HL-60/S4 treated with phorbol 12-myristate 13-acetate at 8.2 ng/mL for 4 days and 3 days (cell line): Measurements from ENCODE around the gene HOXD1.

ENCODE experiments used
- in situ Hi-C: fragments of 300-500 bp; cut with MboI; formaldehyde crosslinking; loops from 2 replicates; pipeline ENCODE4 v1.15.0; 2022; ENCODE audit warnings: low sequenced_read_pairs

Gene HOXD1

DNA sequence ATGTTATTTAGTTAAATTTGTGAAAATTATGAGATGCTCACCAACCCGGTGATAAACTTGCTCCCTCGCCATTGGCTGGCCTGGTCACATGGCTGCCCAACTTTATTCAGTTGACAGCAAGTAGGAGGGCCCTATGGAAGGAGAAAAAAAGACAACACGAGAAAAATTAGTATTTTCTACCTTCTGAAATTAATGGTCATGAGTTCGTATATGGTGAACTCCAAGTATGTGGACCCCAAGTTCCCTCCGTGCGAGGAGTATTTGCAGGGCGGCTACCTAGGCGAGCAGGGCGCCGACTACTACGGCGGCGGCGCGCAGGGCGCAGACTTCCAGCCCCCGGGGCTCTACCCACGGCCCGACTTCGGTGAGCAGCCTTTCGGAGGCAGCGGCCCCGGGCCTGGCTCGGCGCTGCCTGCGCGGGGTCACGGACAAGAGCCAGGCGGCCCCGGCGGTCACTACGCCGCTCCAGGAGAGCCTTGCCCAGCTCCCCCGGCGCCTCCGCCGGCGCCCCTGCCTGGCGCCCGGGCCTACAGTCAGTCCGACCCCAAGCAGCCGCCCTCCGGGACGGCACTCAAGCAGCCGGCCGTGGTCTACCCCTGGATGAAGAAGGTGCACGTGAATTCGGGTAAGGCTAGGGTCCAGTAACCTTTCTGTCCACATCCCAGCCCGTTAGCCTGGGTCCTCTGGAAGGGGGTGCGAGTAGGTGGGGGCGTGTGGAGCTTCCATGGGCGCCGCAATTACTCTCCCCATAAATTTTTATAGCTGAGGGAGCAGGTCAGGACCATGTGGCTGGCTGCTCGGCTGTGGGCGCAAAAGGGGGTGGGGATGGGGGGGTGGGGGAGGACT is 36.8 kb upstream of the HOXD1 start, which contains the start of gene HOXD4:
HOXD4 (plus strand) TSS at position 109 of the 846 bp plus-strand sequence; CDS start at position 193, 84 bp downstream.
- in situ Hi-C loops = no loop called here

DNA sequence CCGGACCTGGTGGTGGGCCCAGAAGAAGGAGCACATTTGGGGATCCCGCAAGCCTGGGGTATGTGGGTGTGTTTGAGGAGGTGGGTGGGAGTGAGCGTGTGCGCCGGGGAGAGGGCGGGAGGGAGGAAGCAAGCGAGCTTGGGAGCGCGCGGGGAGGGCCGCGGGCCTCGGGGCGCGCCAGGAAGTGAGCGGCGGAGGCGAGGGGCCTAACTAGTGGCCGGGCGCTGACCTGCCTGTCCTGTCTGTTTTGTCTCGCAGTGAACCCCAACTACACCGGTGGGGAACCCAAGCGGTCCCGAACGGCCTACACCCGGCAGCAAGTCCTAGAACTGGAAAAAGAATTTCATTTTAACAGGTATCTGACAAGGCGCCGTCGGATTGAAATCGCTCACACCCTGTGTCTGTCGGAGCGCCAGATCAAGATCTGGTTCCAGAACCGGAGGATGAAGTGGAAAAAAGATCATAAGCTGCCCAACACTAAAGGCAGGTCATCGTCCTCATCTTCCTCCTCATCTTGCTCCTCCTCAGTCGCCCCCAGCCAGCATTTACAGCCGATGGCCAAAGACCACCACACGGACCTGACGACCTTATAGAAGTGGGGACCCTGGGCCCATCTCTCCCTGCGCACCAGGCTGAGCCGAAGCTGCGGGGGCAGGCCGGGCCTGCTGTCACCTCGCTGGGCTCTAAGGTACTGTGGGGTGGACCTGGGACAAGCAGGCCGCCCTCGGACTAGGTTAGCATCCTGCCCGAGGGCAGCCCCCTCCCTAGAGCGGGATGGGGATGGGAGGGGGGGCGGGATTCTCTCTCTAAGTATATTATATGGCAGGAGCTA is 35.9 kb upstream of the HOXD1 start:
- in situ Hi-C loops = no loop called here

DNA sequence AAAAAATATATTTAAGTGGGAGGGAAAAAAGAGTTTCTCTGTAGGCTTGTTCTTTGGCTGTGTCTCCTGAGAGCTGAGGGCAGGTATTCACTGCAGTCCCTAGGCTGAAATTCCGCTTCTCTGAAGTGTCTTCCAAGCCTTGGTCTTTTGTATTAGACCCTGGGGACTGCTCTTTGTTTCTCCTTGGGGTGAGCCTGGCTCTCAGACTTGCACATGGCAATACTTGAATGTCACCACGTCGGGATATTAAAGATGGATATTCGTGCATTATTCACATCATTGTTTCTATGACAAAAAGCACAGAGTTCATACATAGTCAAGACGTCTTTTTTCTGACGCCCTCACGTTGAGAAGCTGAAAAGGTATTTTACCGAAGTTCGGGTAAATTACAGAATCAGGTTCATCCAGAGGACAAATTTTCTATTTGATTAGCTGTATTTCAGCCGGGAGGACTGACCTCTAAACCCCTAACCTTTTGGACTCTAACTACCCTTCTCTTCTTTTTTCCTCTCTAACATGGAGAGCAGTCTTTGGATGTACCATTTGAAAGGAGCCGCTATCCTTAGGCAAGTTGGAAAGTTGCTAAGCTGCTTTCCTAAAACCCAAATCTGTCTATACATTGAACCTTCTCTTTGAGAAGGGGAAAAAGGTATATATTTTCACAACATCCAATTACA is 33.8 kb upstream of the HOXD1 start:
- in situ Hi-C loops = no loop called here

DNA sequence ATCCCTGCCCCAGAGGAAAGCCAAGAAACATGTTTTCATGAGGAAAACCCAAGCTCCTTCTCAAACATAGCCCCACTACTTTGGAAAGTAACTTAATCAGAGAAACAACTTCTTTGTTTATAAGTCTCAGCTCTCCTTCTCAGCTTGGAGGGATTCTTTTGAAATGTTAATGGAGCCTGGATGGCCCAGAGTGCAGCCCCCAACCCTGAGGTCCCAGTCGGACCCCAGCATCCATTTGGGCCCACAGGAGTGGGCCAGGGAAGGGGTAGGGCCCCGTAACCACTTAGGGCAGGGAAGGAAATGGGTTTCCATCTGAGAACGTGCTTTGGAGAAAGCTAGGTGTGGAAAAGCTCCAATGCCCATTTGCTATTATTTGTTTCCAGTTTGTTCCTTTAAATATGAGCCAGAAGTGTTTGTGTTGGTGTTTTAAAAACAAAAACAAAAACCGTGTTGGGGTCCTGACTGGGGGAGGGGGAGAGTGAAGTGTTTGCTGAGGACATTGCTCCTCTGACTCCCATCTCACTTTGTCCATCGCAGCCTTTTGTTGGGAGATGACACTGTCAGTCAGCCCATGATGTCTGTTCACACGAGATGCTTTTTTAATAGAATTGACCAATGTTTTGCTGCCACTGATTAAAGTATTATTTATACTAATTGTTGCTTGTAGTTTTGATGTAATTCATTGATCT is 33.0 kb upstream of the HOXD1 start:
- in situ Hi-C loops = no loop called here

DNA sequence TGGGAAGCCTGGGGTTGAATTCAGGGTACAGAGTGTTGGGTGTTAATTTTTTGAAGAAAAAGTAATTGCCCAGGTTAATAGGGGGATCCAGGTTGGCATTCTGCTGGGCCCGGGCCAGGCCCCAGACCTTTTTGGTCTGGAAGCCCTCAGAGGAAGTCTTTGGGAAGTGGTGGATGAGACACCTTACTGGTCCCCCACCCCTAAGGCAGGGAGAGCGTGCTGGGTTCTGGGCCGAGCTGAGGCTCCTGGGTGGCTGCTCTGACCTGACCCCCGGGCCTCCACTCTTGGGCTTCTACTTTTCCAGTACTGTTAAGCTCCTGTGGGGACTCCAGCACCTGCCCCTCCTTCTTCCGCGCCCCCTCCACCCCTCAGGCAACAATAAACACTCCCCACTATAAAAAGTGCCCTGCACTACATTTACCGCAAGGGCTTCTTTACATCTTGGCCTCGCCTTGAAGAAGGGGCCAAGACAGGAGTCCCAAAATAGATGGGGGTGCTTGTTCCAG is 32.1 kb upstream of the HOXD1 start:
- in situ Hi-C loops = no loop called here

DNA sequence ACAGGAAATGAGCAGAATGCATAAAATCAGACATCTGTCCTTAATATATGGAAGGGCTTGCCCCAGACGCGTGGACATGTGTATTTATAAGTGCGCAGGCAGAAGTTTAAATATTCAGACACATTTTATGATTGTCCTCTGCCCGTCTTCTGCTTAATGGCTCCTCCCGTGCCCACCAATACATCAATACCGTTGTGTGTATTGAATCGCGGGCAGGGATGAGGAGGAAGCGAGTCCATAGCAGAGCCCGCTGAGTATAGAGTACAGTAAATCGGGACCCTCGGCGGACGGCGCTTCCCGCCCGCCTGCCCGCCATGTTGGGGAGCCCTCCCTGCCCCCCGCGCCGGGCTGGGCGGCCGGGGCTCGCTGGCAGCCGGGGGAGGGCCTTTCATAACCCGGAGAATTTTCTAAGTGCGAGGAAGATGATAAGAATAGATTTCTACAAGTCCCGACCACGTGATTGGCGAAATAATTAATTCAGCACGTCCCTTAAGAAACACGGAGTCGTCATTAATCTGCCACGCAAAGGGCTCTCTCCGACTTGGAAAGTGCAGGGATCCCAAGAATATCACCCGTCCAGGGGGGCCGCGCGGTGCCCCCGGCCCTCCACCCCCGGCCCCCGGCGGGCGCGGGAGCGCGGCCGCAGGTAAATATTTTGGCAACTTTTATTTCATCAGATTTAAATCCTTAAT is 31.5 kb upstream of the HOXD1 start, which contains the start of gene HOXD3:
HOXD3 (plus strand) TSS at position 501 of the 692 bp plus-strand sequence. CDS start 11,808 bp downstream, outside the sequence.
- in situ Hi-C loops = no loop called here

DNA sequence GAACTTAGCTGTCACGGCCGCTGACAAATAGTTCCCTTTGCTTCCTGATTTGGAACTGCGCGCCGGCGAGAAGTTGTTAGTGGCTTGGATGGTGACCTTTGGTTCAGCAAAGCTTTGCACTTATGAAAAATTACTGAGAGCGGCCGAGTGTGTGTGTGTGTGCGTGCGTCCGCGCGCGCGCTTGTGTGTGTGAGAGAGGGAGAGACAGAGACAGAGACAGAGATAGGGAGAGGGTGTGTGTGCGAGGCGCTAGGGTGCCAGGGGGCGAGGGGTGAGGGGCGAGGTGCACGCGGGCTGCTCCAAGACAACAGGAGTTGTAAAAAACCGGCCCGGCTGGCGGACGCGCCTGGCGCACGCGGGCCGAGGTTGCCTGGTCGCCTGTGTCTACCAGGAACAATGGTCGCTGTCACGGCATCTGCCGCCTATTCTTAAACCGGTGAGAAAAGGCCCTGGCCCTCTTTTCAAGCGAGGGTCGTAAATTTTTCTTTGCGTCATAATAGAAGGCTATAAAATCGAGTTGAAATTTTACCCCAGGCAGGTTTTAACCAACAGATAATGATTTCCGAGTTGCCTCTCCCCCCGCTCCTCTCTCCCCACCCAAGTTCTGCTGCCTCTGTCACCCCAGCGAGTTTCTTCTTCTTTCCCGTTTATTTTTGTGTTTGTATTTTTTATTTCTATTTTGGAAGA is 30.8 kb upstream of the HOXD1 start:
- in situ Hi-C loops = no loop called here

DNA sequence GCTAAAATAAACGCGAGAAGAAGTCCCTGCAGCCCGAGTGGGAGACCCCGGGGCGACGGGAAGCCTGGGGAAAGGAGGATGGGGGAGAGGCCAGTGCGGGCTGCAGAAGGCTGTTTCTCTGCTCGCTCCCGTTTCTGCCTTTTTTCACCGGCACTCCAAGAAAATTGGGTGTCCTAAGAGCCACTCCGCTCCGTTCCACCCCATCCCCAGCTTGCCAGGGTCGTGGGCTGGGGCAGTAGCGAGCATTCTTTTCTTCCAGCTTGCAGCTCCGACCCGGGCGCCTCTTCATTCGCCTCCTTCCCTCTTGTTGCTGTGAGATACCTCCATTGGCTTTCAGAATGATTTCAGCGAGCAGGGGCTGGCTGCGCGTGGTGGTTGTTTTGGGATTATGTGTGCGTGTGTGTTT is 30.3 kb upstream of the HOXD1 start:
- in situ Hi-C loops = no loop called here

DNA sequence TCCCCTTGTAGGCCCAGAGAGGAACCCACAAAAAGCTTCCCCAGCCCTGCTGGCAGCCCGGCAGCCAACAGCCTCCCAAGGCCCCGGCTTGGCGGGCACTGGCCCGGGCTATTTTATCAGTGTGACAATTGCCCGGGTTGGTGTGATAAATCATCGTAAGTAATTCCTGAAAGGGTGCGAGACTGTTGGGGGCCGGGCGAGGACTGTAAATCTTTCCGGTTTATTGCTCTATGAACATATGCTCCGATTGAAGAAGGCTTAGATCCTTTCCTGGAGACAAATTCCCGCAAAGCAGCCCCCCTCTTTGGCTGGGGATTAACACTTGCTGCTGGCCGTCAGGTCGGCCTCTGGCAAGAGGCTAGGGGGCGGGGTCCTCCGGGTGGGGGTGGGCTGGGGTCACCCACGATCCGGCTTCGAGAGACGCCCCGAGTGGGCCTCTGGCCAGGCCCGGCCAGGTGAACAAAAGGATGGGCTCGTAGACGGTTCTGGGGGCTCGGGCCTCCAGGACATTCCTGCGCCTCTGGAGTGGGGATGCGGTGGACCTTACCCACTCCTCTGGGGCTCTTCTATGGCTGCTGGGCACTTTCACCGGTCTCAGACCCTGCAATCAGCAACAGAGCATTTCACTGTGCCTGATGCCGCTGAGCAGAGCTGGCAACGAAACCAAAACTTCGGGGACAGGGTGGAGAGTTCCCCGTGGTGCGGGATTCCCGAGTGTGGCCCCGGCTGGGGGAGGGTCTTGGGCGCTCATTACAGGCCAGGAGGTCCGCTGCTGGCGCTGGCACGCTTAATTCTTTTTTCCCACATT is 29.4 kb upstream of the HOXD1 start:
- in situ Hi-C loops = no loop called here

DNA sequence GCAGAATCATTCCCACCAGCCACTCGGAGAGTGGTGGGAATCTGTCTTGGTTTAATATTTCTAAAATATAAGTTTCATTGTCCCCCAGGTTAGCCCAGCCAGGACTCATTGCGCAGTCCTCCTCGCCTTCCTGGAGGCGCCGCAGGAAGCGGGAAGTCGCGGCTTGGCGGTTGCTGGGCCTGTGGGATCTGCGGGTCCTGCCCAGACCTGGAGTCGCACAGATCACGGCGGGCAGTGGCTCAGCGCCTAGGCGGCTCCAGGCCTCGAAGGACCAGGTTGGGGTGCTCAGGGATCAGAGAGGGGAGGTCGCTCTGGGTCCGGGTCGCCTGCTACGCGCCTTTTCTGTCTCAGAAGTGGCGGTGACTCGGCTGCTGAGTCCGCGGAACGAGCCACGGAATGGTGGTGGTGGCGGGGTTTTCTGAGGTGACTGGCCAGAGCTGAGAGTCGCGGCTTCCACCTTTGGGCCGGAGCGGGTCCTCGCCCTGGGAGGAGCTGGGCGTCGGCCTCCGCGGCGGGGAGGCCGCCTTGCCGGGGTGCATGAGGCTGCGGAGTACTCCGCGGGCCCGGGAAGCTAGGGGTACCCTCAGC is 28.7 kb upstream of the HOXD1 start:
- in situ Hi-C loops = no loop called here

DNA sequence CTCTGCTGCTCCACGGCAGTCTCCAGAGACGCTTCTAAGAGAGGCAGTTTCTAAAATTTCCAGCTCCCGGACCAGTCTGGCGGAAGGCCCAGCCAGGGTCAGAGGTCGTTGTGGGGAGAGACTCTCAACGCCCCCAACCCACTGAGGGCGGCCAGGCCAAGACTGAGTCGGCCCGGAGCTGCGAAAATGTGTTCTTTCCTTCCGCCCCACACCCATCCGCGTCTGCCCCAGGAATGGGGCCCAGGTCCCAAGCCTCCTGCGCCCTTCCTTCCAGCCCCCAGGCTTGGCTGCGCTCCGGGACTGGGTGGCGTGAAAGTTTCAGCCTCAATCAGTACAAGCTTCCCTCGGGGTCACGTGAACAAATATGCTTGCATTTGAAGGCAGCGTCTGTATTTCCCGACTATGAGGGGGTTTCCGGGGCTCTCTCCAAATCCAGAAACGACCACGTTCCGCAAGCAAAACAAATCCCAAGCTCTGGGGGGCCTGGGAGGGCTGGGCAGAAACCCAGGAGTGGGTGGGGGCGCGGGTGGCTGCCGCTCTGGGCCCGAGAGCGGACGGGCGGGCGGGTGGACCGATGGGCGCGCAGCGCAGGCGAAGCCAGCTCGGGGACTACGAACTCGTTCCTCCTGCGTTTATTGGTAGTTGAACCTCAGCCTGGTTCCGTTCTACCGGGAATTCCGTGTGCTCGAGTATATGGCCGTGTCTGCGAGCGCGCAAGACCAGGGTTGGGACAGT is 28.1 kb upstream of the HOXD1 start:
- in situ Hi-C loops = no loop called here

DNA sequence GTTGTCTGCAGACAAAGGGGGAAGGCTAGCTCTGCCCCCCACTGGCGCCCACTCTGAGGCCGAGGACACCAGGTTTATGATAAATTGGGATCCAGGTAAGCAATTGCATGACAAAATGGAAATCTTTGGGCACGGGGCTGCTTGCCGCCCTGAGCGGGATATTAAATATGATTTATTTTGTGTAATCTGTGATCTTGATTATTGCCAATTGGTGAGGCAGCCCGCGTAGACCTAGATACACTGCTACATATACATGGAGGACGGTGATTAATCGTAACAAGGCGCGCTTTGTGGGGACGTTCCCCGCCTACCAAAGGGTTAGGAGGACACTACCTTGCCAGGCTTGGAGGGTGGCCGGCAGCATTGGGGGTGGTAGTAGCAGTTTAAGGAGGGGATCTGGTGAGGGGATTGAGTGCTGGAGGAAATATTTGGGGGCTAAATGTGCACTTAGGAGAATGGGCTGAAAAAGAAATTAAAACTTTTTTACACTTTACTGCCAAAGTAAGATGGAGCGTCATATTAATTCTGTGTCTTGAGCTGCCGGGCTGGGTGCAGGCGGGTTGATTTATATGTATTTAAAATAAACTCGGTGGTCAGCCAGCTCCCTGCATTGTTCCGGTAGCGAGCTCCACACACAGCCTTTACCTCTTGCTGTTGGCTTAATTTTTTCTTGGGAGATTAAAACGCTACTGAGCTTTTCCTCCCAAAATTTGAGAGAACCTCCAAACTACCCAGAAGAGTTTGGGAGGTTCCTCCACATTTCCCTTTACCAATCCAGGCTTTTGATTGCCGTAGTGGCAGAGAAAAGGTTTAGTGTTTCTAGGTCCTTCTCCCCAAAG is 27.3 kb upstream of the HOXD1 start:
- in situ Hi-C loops = no loop called here

DNA sequence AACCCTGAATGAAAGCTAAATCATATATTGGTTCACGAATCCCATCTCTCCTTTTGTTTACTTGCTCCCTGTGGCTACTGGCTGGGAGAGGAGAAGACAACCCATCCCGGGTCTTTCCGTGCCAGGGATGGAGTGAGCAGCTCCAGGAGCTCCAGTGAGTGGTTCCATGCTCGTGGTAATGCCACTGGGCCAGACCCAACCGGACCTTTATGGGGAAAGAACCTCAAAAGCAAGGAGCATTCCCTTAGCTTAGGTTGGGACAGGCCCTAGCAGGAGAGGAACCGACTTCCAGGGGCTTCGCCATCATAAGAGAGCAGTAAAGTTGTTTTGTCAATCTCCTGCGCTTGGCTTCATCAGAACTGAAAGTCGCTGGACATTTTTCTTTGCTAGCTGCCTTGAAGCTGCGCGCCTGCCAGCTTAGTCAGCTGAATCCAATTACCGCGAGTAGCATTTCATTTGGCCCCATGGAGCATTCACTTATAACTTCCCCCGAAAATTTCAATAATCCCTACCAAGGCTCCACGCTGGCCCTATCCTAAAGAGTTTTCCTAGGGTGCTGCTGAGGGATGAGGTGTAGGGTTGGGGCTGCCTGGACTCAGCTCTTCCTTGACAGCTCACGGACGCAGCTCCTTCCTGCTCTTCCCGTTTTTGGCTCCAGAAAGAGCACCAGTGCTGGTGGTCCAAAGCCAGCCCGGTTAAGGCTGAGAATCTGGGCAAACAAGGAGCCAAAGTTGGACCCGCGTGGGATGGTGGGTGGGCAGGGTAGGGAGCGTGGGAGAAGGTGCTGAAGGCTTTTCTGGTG is 26.4 kb upstream of the HOXD1 start:
- in situ Hi-C loops = no loop called here

DNA sequence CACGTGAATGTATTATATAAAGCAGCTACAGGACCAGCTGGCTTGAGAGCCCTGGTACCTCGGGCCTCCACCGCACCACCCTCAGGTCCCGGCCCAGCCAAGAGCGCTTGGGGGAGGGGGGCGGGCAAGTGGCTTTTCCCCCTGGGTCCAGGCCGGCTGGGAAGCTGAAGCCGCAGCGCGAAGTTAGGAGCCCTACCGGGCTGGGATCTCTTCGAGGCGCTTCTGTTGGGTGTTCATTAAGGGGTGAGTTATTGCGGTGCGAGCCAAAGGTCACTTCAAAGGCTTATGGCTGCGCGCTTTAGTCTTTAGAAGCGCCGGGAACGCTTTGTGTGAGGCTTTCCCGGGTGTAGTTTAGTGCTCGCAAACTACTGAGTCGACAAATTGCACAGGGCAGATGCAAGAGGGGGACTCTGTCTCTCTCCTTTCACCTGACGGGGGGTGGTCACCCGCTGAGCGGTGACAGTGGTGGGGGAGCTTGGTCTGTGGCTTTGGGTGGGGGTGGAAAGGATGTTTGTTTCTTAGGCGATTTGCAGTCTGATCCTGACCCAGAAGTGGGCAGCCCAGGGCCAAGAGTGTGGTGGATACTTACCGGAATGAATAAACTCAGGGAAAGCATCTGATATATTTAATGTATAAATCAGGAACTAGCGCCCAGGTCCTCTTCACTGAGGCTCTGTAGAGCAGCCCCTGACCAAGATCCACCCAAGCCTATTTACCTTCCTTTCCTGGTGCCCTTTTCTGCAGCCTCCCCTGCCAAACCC is 25.4 kb upstream of the HOXD1 start:
- in situ Hi-C loops = no loop called here

DNA sequence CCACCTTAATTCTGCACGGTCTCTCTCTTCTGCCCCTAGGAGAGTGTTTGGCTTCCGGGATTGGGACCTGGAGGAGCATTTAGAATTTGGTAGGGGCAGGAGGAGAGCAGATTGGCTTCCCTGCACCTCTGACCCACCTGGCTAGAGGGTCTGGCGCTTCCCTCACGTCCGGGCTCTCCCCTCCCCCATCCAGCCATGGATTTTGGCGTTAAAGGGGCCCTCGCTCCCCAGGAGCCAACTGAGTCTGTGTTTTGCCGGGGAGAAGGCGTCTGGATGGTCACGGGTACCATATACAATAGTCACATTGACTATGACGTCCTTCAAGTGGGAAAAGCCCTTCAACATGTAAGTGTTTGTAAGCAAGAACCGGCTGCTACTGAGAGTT is 24.8 kb upstream of the HOXD1 start:
- in situ Hi-C loops = no loop called here
